BJ (cell line): ENCODE measurements around the gene AMT. TPM values are rescaled to one million over a fixed set of nuclear protein-coding genes. Genes with fewer than 3 reads are reported as not detected.
"Not testable (repeated sequence)": the region's sequence is repeated elsewhere in the genome, so short reads cannot be mapped to it uniquely, and the experiment has no call there.

Experiments used
- CTCF ChIA-PET: fragments of 350-600 bp; formaldehyde crosslinking; extraction: SDS; loops from one replicate; lab custom pipeline; 2021; ENCODE audit warnings: antibody characterized with exemption, inconsistent platforms; lab: Yijun Ruan, JAX
- POLR2A ChIA-PET: fragments of 300-600 bp; sonication (Branson Sonifier 250); formaldehyde crosslinking; extraction: SDS; loops from one replicate; lab custom pipeline; 2021; ENCODE audit warnings: antibody characterized with exemption; lab: Charles Lee
- DNase-seq: peaks from one replicate; pipeline ENCODE4 v3.0.0-alpha.2; 2011; ENCODE audit warnings: low read depth
- H3K27me3 ChIP-seq: 2 replicates; pipeline ENCODE4 v1.6.0; 2011; ENCODE audit warnings: low read length; ENCODE audit not compliant: control insufficient read depth, insufficient read depth
- H3K36me3 ChIP-seq: 2 replicates; pipeline ENCODE4 v1.5.1; 2011; ENCODE audit warnings: low read length; ENCODE audit not compliant: control insufficient read depth, insufficient read depth
- H3K4me3 ChIP-seq: 2 replicates; pipeline ENCODE4 v1.5.1; 2011; ENCODE audit warnings: low read depth, mild to moderate bottlenecking, control low read depth, low read length
- CTCF ChIP-seq: IDR thresholded peaks from 2 replicates; pipeline ENCODE4 v1.5.1; 2011; ENCODE audit warnings: low read depth, mild to moderate bottlenecking, control low read depth, inconsistent platforms, low read length, moderate library complexity; ENCODE audit not compliant: insufficient read depth
- polyA plus RNA-seq: library from polyadenylated mRNA; depleted of rRNA; stranded (reverse); fragments of >200 nt; gene quantifications from 2 replicates; pipeline ENCODE4 v1.2.3, GENCODE V29; 2011

The AMT gene
- polyA plus RNA-seq, 1 experiment = 9.1 TPM

- Histone ChIP-seq H3K4me3 (peak overlapping the region; percentile 81), H3K27me3 (no peaks in the 10 kb centered on the region), H3K36me3 (peaks cover 3% of the 10 kb centered on the region)
- no peak for TF ChIP-seq CTCF
- CTCF ChIA-PET = interaction anchor here (1.4 kb wide), 1 partner anchor 23 kb away, joined by 3 read pairs; no protein-coding TSS in a partner anchor
- DNase-seq = no peak
- POLR2A ChIA-PET = interaction anchor here (0.6 kb wide), 1 partner anchor 71 kb away, joined by 3 read pairs; no protein-coding TSS in a partner anchor
Measured at GRCh38 chr3:49410846-49411534, 11.3 kb downstream of the AMT start.

GRCh38 chr3:49410066-49410845 lies 12.0 kb downstream of the AMT start:
- TF ChIP-seq CTCF = no peak
- POLR2A ChIA-PET = no interaction called here
- peak overlapping the region; percentile 81 for H3K4me3 ChIP-seq
- DNase-seq = no peak
- no peaks in the 10 kb centered on the region for H3K27me3 ChIP-seq
- CTCF ChIA-PET = no interaction called here
- H3K36me3 ChIP-seq = peaks cover 3% of the 10 kb centered on the region

GRCh38 chr3:49406571-49407565 lies 15.4 kb downstream of the AMT start:
- CTCF ChIA-PET = interaction anchor here (0.6 to 1.5 kb wide), 2 partner anchors 32 to 67 kb away, joined by 3 to 4 read pairs; partner anchors contain the start of gene USP4
- TF ChIP-seq CTCF = no peak
- no peak overlapping the region for H3K4me3 ChIP-seq
- no peaks in the 10 kb centered on the region for H3K27me3 ChIP-seq
- POLR2A ChIA-PET = no interaction called here
- no peak for DNase-seq
- no peaks in the 10 kb centered on the region for H3K36me3 ChIP-seq

- not testable (repeated sequence) for DNase-seq, H3K36me3 ChIP-seq, H3K4me3 ChIP-seq, H3K27me3 ChIP-seq
- CTCF ChIA-PET = interaction anchor here (1.5 kb wide), 1 partner anchor 65 kb away, joined by 4 read pairs; the partner anchor contains the start of gene USP4
- POLR2A ChIA-PET = interaction anchor here (0.7 kb wide), 1 partner anchor 8 kb away, joined by 3 read pairs; no protein-coding TSS in a partner anchor
Measured at GRCh38 chr3:49405570-49405969, 16.7 kb downstream of the AMT start.

- H3K27me3 ChIP-seq = no peaks in the 10 kb centered on the region
- no peak for TF ChIP-seq CTCF
- DNase-seq = no peak
- H3K36me3 ChIP-seq = no peaks in the 10 kb centered on the region
- ChIA-PET POLR2A (no interaction called here), CTCF (no interaction called here)
- no peak overlapping the region for H3K4me3 ChIP-seq
Measured at GRCh38 chr3:49403891-49404290, 18.4 kb downstream of the AMT start.
